HepG2 (cell line): ENCODE measurements around the gene CTIF.

Experiments
- ARNT2 ChIP-seq: sonication (generic); formaldehyde crosslinking; IDR thresholded peaks from 2 replicates; pipeline ENCODE4 v1.8.0; 2022; ENCODE audit warnings: mild to moderate bottlenecking, low read depth, missing genetic modification reagents, moderate library complexity
- CBX1 ChIP-seq: IDR thresholded peaks from one replicate; pipeline ENCODE4 v1.6.1; 2016; ENCODE audit warnings: antibody characterized with exemption, low read depth
- HDAC1 ChIP-seq: sonication (generic); formaldehyde crosslinking; IDR thresholded peaks from 2 replicates; pipeline ENCODE4 v1.5.1; 2020; ENCODE audit warnings: mild to moderate bottlenecking, missing genetic modification reagents
- KDM4B ChIP-seq: sonication (generic); formaldehyde crosslinking; IDR thresholded peaks from 2 replicates; pipeline ENCODE4 v1.4.0; 2020; ENCODE audit warnings: missing genetic modification reagents
- MAZ ChIP-seq, 2 experiments: sonication (generic) in 1 of 2; formaldehyde crosslinking in 1 of 2; IDR thresholded peaks; 2 replicates each; pipeline versions ENCODE4 v1.5.0 to v1.6.1; 2012 to 2020; ENCODE audit warnings: low read depth in 2 of 2, mild to moderate bottlenecking in 2 of 2, borderline replicate concordance in 1 of 2, improper control_type of control experiment in 1 of 2, low read length in 1 of 2, missing genetic modification reagents in 1 of 2, moderate library complexity in 1 of 2
- PCBP2 ChIP-seq: fragments of 200-400 bp; formaldehyde crosslinking; optimal IDR thresholded peaks from 2 replicates; pipeline ENCODE3; 2018; ENCODE audit warnings: low read length, low read depth; ENCODE audit not compliant: poor library complexity, severe bottlenecking
- RAD21 ChIP-seq: fragments of 450-650 bp; formaldehyde crosslinking; IDR thresholded peaks from 2 replicates; pipeline ENCODE4 v1.5.0; 2020; ENCODE audit warnings: mild to moderate bottlenecking
- SMYD3 ChIP-seq: sonication (generic); formaldehyde crosslinking; IDR thresholded peaks from 2 replicates; pipeline ENCODE4 v1.8.1; 2023; ENCODE audit warnings: mild to moderate bottlenecking, missing genetic modification reagents
- TF ChIP-seq, protein P1 (sequence below), 2 experiments: sonication (generic) in 1 of 2; formaldehyde crosslinking in 1 of 2; IDR thresholded peaks; 2 replicates each; pipeline versions ENCODE4 v1.4.0 to v1.6.1; 2016 to 2020; ENCODE audit warnings: borderline replicate concordance in 1 of 2, low read depth in 1 of 2, mild to moderate bottlenecking in 1 of 2, missing genetic modification reagents in 1 of 2
- TF ChIP-seq, protein P2 (sequence below): sonication (generic); formaldehyde crosslinking; IDR thresholded peaks from 2 replicates; pipeline ENCODE4 v1.5.0; 2020; ENCODE audit warnings: mild to moderate bottlenecking, missing genetic modification reagents, moderate library complexity
- TF ChIP-seq, protein P3 (sequence below): sonication (generic); formaldehyde crosslinking; IDR thresholded peaks from 2 replicates; pipeline ENCODE4 v1.4.0; 2020; ENCODE audit warnings: missing genetic modification reagents
- TF ChIP-seq, protein P4 (sequence below): IDR thresholded peaks from 2 replicates; pipeline ENCODE4 v1.6.1; 2016

DNA sequence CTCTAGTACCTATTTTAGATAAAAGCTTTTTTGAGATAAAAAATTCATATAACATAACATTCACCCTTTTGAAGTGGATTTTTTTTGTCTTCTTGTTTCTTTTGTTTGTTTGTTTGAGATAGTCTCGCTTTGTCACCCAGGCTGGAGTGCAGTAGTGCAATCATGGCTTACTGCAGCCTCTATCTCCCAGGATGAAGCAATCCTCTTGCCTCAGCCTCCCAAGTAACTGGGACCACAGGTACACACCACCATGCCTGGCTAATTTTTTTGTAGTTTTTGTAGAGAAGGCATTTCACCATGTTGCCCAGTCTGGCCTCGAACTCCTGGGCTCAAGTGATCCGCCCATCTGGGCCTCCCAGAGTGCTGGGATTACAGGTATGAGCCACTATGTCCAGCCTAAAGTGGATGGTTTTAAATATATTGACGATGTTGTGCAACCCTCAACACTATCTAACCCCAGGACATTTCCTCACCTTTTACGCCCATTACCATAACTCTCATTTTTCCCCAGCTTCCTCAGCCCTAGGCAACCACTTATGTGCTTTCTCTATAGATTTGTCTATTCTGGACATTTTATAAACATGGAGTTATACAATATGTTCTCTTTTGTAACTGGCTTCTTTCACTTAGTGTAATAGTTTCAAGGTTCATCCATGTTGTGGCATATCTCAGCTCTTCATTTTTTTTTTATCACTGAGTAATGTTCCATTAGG, 38.8 kb downstream of the CTIF start:
- TF ChIP-seq MAZ (IDR thresholded peaks at IDR 0.05; ENCODE audit: borderline replicate concordance, low read depth, low read length) = no peak
- TF ChIP-seq MAZ (CRISPR knock-in tag; IDR thresholded peaks at IDR 0.05; ENCODE audit: low read depth) = no peak
- no peak for TF ChIP-seq RAD21 (CRISPR knock-in tag)
- TF ChIP-seq KDM4B (CRISPR knock-in tag) = no peak
- TF ChIP-seq, protein P1, sequence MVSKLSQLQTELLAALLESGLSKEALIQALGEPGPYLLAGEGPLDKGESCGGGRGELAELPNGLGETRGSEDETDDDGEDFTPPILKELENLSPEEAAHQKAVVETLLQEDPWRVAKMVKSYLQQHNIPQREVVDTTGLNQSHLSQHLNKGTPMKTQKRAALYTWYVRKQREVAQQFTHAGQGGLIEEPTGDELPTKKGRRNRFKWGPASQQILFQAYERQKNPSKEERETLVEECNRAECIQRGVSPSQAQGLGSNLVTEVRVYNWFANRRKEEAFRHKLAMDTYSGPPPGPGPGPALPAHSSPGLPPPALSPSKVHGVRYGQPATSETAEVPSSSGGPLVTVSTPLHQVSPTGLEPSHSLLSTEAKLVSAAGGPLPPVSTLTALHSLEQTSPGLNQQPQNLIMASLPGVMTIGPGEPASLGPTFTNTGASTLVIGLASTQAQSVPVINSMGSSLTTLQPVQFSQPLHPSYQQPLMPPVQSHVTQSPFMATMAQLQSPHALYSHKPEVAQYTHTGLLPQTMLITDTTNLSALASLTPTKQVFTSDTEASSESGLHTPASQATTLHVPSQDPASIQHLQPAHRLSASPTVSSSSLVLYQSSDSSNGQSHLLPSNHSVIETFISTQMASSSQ (IDR thresholded peaks at IDR 0.05; ENCODE audit: low read depth) = no peak
- TF ChIP-seq, protein P1 (CRISPR knock-in tag; IDR thresholded peaks at IDR 0.05; ENCODE audit: borderline replicate concordance) = no peak
- TF ChIP-seq CBX1 = no peak
- TF ChIP-seq PCBP2 = no peak
- TF ChIP-seq ARNT2 (CRISPR knock-in tag) = no peak
- TF ChIP-seq HDAC1 (CRISPR knock-in tag) = no peak
- TF ChIP-seq, protein P2, sequence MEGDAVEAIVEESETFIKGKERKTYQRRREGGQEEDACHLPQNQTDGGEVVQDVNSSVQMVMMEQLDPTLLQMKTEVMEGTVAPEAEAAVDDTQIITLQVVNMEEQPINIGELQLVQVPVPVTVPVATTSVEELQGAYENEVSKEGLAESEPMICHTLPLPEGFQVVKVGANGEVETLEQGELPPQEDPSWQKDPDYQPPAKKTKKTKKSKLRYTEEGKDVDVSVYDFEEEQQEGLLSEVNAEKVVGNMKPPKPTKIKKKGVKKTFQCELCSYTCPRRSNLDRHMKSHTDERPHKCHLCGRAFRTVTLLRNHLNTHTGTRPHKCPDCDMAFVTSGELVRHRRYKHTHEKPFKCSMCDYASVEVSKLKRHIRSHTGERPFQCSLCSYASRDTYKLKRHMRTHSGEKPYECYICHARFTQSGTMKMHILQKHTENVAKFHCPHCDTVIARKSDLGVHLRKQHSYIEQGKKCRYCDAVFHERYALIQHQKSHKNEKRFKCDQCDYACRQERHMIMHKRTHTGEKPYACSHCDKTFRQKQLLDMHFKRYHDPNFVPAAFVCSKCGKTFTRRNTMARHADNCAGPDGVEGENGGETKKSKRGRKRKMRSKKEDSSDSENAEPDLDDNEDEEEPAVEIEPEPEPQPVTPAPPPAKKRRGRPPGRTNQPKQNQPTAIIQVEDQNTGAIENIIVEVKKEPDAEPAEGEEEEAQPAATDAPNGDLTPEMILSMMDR (CRISPR knock-in tag) = no peak
- TF ChIP-seq, protein P3, sequence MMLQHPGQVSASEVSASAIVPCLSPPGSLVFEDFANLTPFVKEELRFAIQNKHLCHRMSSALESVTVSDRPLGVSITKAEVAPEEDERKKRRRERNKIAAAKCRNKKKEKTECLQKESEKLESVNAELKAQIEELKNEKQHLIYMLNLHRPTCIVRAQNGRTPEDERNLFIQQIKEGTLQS (CRISPR knock-in tag) = no peak
- TF ChIP-seq, protein P4, sequence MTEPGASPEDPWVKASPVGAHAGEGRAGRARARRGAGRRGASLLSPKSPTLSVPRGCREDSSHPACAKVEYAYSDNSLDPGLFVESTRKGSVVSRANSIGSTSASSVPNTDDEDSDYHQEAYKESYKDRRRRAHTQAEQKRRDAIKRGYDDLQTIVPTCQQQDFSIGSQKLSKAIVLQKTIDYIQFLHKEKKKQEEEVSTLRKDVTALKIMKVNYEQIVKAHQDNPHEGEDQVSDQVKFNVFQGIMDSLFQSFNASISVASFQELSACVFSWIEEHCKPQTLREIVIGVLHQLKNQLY = no peak
- TF ChIP-seq SMYD3 = no peak
